Measurements from ENCODE around the gene ADAMTS2. TPM values are rescaled to one million over a fixed set of nuclear protein-coding genes. Genes with fewer than 3 reads are reported as not detected.
A peak's percentile ranks its signal among the peaks of the same experiment; 100 is the strongest.

Gene ADAMTS2
- total and polyA plus RNA-seq, 10 donors = 4.0 to 101 (median 47.5) TPM

GRCh38 chr5:179269781-179270543 lies 75.3 kb downstream of the ADAMTS2 start:
- Histone ChIP-seq H3K4me3 (no peak overlapping the region), H3K9me3 (no peaks in the 10 kb centered on the region), H3K27me3 (replicated peaks in 1 of 7) (peaks cover 0 to 16% (median 0%) of the 10 kb centered on the region in 7 donors), H3K27ac (peak overlapping the region; percentile 18 to 69 (median 40)), H3K4me1 (peaks cover 7 to 91% (median 44%) of the 10 kb centered on the region in 6 donors), H3K36me3 (peaks cover 0 to 18% (median 0%) of the 10 kb centered on the region in 6 donors)
- intact Hi-C loops (cut with DNase I; ENCODE audit: low total_unique reads) = no loop called here
- WGBS, 5 donors = 63 to 83% (median 70%) methylated on average over 11 to 13 of the region's 13 CpGs
- TF ChIP-seq CTCF (IDR thresholded peaks at IDR 0.05 in 8 of 11, conservative IDR thresholded peaks at IDR 0.05 in 3 of 11) = no peak
- TF ChIP-seq POLR2A (IDR thresholded peaks at IDR 0.05) = no peak
- no peak for TF ChIP-seq POLR2AphosphoS5 (IDR thresholded peaks at IDR 0.05)
- peak; percentile 56 for DNase-seq

- Histone ChIP-seq H3K4me3 (no peak overlapping the region), H3K27me3 (replicated peaks in 1 of 7) (peaks cover 0 to 24% (median 0%) of the 10 kb centered on the region in 7 donors), H3K36me3 (peaks cover 0 to 18% (median 0%) of the 10 kb centered on the region in 6 donors), H3K27ac (peak overlapping the region in 2 of 8 donors; percentile 67 to 69), H3K9me3 (no peaks in the 10 kb centered on the region), H3K4me1 (peaks cover 5 to 91% (median 41%) of the 10 kb centered on the region in 6 donors)
- WGBS, 5 donors = 77 to 92% (median 87%) methylated on average over 10 to 12 of the region's 12 CpGs
- intact Hi-C loops (cut with DNase I; ENCODE audit: low total_unique reads) = no loop called here
- TF ChIP-seq CTCF (IDR thresholded peaks at IDR 0.05 in 8 of 11, conservative IDR thresholded peaks at IDR 0.05 in 3 of 11) (no peak), POLR2AphosphoS5 (IDR thresholded peaks at IDR 0.05) (no peak), POLR2A (IDR thresholded peaks at IDR 0.05) (no peak)
- peak; percentile 51 for DNase-seq
These were observed 76.1 kb downstream of the ADAMTS2 start for GRCh38 chr5:179268966-179269693.

GRCh38 chr5:179268399-179268952 lies 76.8 kb downstream of the ADAMTS2 start:
- intact Hi-C loops (cut with DNase I; ENCODE audit: low total_unique reads) = no loop called here
- Histone ChIP-seq H3K4me1 (peaks cover 5 to 84% (median 38%) of the 10 kb centered on the region in 6 donors), H3K9me3 (no peaks in the 10 kb centered on the region), H3K36me3 (peaks cover 0 to 18% (median 0%) of the 10 kb centered on the region in 6 donors), H3K27me3 (replicated peaks in 1 of 7) (peaks cover 0 to 24% (median 0%) of the 10 kb centered on the region in 7 donors), H3K27ac (no peak overlapping the region), H3K4me3 (no peak overlapping the region)
- peak; percentile 61 for DNase-seq
- TF ChIP-seq POLR2A (IDR thresholded peaks at IDR 0.05) (no peak), POLR2AphosphoS5 (IDR thresholded peaks at IDR 0.05) (peak in 1 of 3 donors; percentile 33)
- 84 to 93% (median 87%) methylated on average over 9 to 16 of the region's 16 CpGs for WGBS, 5 donors

GRCh38 chr5:179267671-179268083 lies 77.6 kb downstream of the ADAMTS2 start:
- intact Hi-C loops (cut with DNase I; ENCODE audit: low total_unique reads) = no loop called here
- TF ChIP-seq POLR2AphosphoS5 (IDR thresholded peaks at IDR 0.05) (no peak), CTCF (IDR thresholded peaks at IDR 0.05 in 8 of 11, conservative IDR thresholded peaks at IDR 0.05 in 3 of 11) (no peak), POLR2A (IDR thresholded peaks at IDR 0.05) (no peak)
- Histone ChIP-seq H3K9me3 (no peaks in the 10 kb centered on the region), H3K27me3 (replicated peaks in 1 of 7) (peaks cover 0 to 24% (median 0%) of the 10 kb centered on the region in 7 donors), H3K4me1 (peaks cover 5 to 77% (median 35%) of the 10 kb centered on the region in 6 donors), H3K27ac (no peak overlapping the region), H3K36me3 (peaks cover 0 to 16% (median 0%) of the 10 kb centered on the region in 6 donors), H3K4me3 (no peak overlapping the region)
- peak; percentile 70 for DNase-seq
- 54 to 85% (median 78%) methylated on average over 6 to 10 of the region's 10 CpGs for WGBS, 5 donors
